ENCODE measurements around the gene LYPD6B. TPM values are rescaled to one million over a fixed set of nuclear protein-coding genes. Genes with fewer than 3 reads are reported as not detected.

Gene LYPD6B
- total RNA-seq, 1 experiment from 2014 or later, result 6.1 TPM

DNA sequence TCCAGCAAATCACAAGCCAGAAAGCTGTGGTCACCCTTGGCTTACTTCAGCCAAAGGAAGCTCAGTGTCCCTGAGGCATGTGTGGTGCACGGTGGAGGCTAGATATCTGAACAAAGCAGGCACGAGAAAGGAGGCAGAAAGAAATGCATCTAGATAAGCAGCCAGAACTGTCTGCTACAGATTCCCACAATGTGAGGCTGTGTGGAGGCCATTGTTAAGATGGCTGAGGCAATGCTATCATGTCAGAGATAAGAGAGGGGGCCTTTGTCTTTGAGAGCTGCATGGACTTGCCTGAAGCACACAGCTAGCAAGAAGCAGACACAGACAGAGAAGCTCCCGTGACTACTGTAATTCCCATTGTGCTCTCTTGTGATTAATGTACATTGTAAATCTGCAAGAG is 181.4 kb downstream of the LYPD6B start (continued):
- TF ChIP-seq, protein P1, sequence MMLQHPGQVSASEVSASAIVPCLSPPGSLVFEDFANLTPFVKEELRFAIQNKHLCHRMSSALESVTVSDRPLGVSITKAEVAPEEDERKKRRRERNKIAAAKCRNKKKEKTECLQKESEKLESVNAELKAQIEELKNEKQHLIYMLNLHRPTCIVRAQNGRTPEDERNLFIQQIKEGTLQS (IDR thresholded peaks at IDR 0.05), result no peak
- TF ChIP-seq EGR1 (IDR thresholded peaks at IDR 0.05; ENCODE audit: low read depth), result no peak
- TF ChIP-seq EZH2phosphoT487 (IDR thresholded peaks at IDR 0.05; ENCODE audit: borderline replicate concordance), result no peak
- no peak for TF ChIP-seq POLR2AphosphoS5 (IDR thresholded peaks at IDR 0.05; ENCODE audit: low read depth, low read length)
- no peak for TF ChIP-seq CBX3 (IDR thresholded peaks at IDR 0.05; ENCODE audit: low read depth)
- TF ChIP-seq SRF (IDR thresholded peaks at IDR 0.05; ENCODE audit: low read depth), result no peak
- TF ChIP-seq, protein P2, sequence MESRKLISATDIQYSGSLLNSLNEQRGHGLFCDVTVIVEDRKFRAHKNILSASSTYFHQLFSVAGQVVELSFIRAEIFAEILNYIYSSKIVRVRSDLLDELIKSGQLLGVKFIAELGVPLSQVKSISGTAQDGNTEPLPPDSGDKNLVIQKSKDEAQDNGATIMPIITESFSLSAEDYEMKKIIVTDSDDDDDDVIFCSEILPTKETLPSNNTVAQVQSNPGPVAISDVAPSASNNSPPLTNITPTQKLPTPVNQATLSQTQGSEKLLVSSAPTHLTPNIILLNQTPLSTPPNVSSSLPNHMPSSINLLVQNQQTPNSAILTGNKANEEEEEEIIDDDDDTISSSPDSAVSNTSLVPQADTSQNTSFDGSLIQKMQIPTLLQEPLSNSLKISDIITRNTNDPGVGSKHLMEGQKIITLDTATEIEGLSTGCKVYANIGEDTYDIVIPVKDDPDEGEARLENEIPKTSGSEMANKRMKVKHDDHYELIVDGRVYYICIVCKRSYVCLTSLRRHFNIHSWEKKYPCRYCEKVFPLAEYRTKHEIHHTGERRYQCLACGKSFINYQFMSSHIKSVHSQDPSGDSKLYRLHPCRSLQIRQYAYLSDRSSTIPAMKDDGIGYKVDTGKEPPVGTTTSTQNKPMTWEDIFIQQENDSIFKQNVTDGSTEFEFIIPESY (IDR thresholded peaks at IDR 0.05; ENCODE audit: extremely low read depth, insufficient replicate concordance, low read length), result no peak
- TF ChIP-seq SP1 (IDR thresholded peaks at IDR 0.05; ENCODE audit: low read depth), result no peak

DNA sequence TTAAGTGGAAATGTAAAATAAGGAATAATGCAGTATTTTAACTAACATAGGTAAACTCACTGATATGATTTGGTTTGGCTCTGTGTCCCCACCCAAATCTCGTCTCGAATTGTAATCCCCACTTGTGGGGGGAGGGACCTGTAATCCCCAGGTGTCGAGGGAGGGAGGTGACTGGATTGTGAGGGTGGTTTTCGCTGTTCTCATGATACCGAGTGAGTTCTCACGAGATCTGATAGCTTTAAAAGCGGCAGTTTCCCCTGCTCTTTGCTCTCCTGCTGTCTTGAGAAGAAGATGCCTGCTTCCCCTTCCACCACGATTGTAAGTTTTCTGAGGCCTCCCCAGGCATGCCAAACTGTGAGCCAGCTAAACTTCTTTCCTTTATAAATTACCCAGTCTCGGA is 182.5 kb downstream of the LYPD6B start:
- H3K27me3 ChIP-seq (ENCODE audit: insufficient read depth, low read length), result no peaks in the 10 kb centered on the region
- no peak overlapping the region for H3K4me3 ChIP-seq (replicated peaks in 1 of 2; ENCODE audit: low read depth in 1 of 2, low read length in 2 of 2)
- ATAC-seq, result no peak
- no peaks in the 10 kb centered on the region for H3K9me3 ChIP-seq (ENCODE audit: control insufficient read depth in 1 of 2, insufficient read depth in 1 of 2, low read depth in 1 of 2, low read length in 2 of 2)
- no peak for TF ChIP-seq SP1 (IDR thresholded peaks at IDR 0.05; ENCODE audit: low read depth)
- TF ChIP-seq ZFX (IDR thresholded peaks at IDR 0.05), result no peak
- no peak for TF ChIP-seq JUND (IDR thresholded peaks at IDR 0.05)
- no peak for TF ChIP-seq RAD21 (IDR thresholded peaks at IDR 0.05; ENCODE audit: low read depth)
- no peak for TF ChIP-seq EZH2 (IDR thresholded peaks at IDR 0.05)
- no peak for TF ChIP-seq FOSL1 (IDR thresholded peaks at IDR 0.05; ENCODE audit: low read depth)
- TF ChIP-seq EZH2phosphoT487 (IDR thresholded peaks at IDR 0.05; ENCODE audit: borderline replicate concordance), result no peak
- H2AFZ ChIP-seq (ENCODE audit: low read depth, low read length, poor library complexity, severe bottlenecking), result no peak overlapping the region
- intact Hi-C loops (cut with micrococcal nuclease), result no loop called here
- no peaks in the 10 kb centered on the region for H3K4me1 ChIP-seq (ENCODE audit: control insufficient read depth in 1 of 2, insufficient read depth in 2 of 2, low read length in 2 of 2)
- ChIA-PET POLR2A (no interaction called here), CTCF (no interaction called here), RAD21 (ENCODE audit: low non-redundant PET in 1 of 2, low total read pairs in 2 of 2, uncharacterized antibody in 2 of 2, unreplicated experiment in 2 of 2) (no interaction called here)
- H3K9me2 ChIP-seq (ENCODE audit: insufficient read depth), result no peaks in the 10 kb centered on the region
- no peak overlapping the region for H3K9ac ChIP-seq (ENCODE audit: low read length)
- no peak overlapping the region for H3K4me2 ChIP-seq (ENCODE audit: low read length)
- H4K20me1 ChIP-seq (ENCODE audit: insufficient read depth), result no peaks in the 10 kb centered on the region
- H3K36me3 ChIP-seq (ENCODE audit: control insufficient read depth in 1 of 2, insufficient read depth in 2 of 2, low read length in 2 of 2), result no peaks in the 10 kb centered on the region
- DNase-seq (ENCODE audit: low read depth, low spot score), result no peak
- no TSS peak for BruUV-seq (replicated peaks)
- no peaks in the 10 kb centered on the region for H3K79me2 ChIP-seq (ENCODE audit: insufficient read depth, low read length)
- H3K27ac ChIP-seq (ENCODE audit: low read depth, low read length), result no peak overlapping the region
